HepG2 (cell line): ENCODE data around the gene CASR. TPM values are rescaled to one million over a fixed set of nuclear protein-coding genes. Genes with fewer than 3 reads are reported as not detected.

Source experiments
- ATAC-seq: fragments of 200-7000 bp; cut with Tn5 transposase; 3 replicates; pipeline ENCODE4 v1.9.1; 2020; ENCODE audit warnings: mild to moderate bottlenecking, moderate library complexity
- BruUV-seq: library from RNA; stranded (reverse); fragments of 400-500 nt; replicated peaks from 2 replicates; lab custom pipeline; 2021; lab: Mats Ljungman, UMichigan
- CTCF ChIA-PET: fragments of 300-600 bp; formaldehyde crosslinking; extraction: SDS; loops from one replicate; lab custom pipeline; 2021; ENCODE audit warnings: low total read pairs, inconsistent platforms, low intra/inter-chr PET ratio; lab: Yijun Ruan, JAX
- POLR2A ChIA-PET: fragments of 350-600 bp; sonication (Branson Sonifier 250); formaldehyde crosslinking; loops from one replicate; lab custom pipeline; 2020; ENCODE audit warnings: antibody characterized with exemption, inconsistent platforms; lab: Yijun Ruan, JAX
- DNase-seq: peaks from one replicate; pipeline ENCODE4 v3.0.0-alpha.2; 2015; ENCODE audit warnings: low spot score
- FAIRE-seq: peaks from 3 replicates; lab custom pipeline; 2011; peaks lifted over from hg19 to GRCh38; lab: Jason Lieb, UNC
- H2AFZ ChIP-seq: one replicate; pipeline ENCODE4 v1.6.1; 2011; ENCODE audit warnings: low read length, inconsistent platforms
- H3K27ac ChIP-seq: fragments of 300-600 bp; 3 replicates; pipeline ENCODE4 v1.8.0; 2011; ENCODE audit warnings: mixed run types, mild to moderate bottlenecking, mixed read lengths, low read length, inconsistent platforms; ENCODE audit not compliant: insufficient read depth; ENCODE audit errors: extremely low read length
- H3K27me3 ChIP-seq, 2 experiments: fragments of 200-600 bp in 1 of 2; 2 replicates in 1 of 2; 3 replicates in 1 of 2; pipeline versions ENCODE4 v1.6.0 to v1.8.0; 2011; ENCODE audit warnings: low read length in 2 of 2, mild to moderate bottlenecking in 2 of 2, moderate library complexity in 2 of 2, inconsistent platforms in 1 of 2; ENCODE audit not compliant: insufficient read depth in 2 of 2, control insufficient read depth in 1 of 2
- H3K36me3 ChIP-seq, 2 experiments: fragments of 200-600 bp in 1 of 2; replicated peaks in 1 of 2; 2 replicates in 1 of 2; 3 replicates in 1 of 2; pipeline versions ENCODE4 v1.5.1 to v1.8.0; 2011; ENCODE audit warnings: low read length in 2 of 2, inconsistent platforms in 1 of 2; ENCODE audit not compliant: insufficient read depth in 2 of 2, control insufficient read depth in 1 of 2
- H3K4me1 ChIP-seq: 2 replicates; pipeline ENCODE4 v1.5.1; 2012; ENCODE audit warnings: low read length, inconsistent platforms; ENCODE audit not compliant: insufficient read depth
- H3K4me2 ChIP-seq: 2 replicates; pipeline ENCODE4 v1.6.0; 2011; ENCODE audit warnings: low read depth, low read length, inconsistent platforms
- H3K4me3 ChIP-seq, 3 experiments: fragments of 200-600 bp in 1 of 3; sonication (generic), shearing (Covaris generic) in 1 of 3; replicated peaks in 1 of 3; 2 replicates each; pipeline ENCODE4 v1.5.1; 2011 to 2016; ENCODE audit warnings: low read length in 3 of 3, inconsistent platforms in 2 of 3, low read depth in 2 of 3, mild to moderate bottlenecking in 2 of 3, control low read depth in 1 of 3, mixed read lengths in 1 of 3; ENCODE audit not compliant: insufficient read depth in 1 of 3
- H3K79me2 ChIP-seq: one replicate; pipeline ENCODE4 v1.6.1; 2011; ENCODE audit warnings: low read length, inconsistent platforms; ENCODE audit not compliant: insufficient read depth
- H3K9ac ChIP-seq: 2 replicates; pipeline ENCODE4 v1.6.0; 2011; ENCODE audit warnings: mild to moderate bottlenecking, low read depth, low read length, inconsistent platforms; ENCODE audit not compliant: insufficient read depth
- H3K9me3 ChIP-seq: 2 replicates; pipeline ENCODE4 v1.5.1; 2012; ENCODE audit warnings: mild to moderate bottlenecking, low read length
- H4K20me1 ChIP-seq: 2 replicates; pipeline ENCODE4 v1.6.0; 2011; ENCODE audit warnings: inconsistent platforms, mild to moderate bottlenecking, low read length, moderate library complexity; ENCODE audit not compliant: insufficient read depth
- ATF7 ChIP-seq, 2 experiments: fragments of 450-650 bp in 1 of 2; sonication (generic) in 1 of 2; formaldehyde crosslinking in 1 of 2; IDR thresholded peaks; 2 replicates each; pipeline versions ENCODE4 v1.4.0 to v1.6.1; 2016 to 2020; ENCODE audit warnings: antibody characterized with exemption in 1 of 2, mild to moderate bottlenecking in 1 of 2, missing genetic modification reagents in 1 of 2
- CBX2 ChIP-seq, 2 experiments: fragments of 200-600 bp in 1 of 2; sonication (generic); formaldehyde crosslinking in 1 of 2; IDR thresholded peaks; 2 replicates each; pipeline versions ENCODE4 v1.7.0 to v1.8.1; 2018 to 2022; ENCODE audit warnings: low read depth in 2 of 2, low read length in 1 of 2, mild to moderate bottlenecking in 1 of 2, missing genetic modification reagents in 1 of 2
- FOXC1 ChIP-seq: sonication (generic); formaldehyde crosslinking; IDR thresholded peaks from 2 replicates; pipeline ENCODE4 v1.8.0; 2022; ENCODE audit warnings: mild to moderate bottlenecking, missing genetic modification reagents, borderline replicate concordance
- GZF1 ChIP-seq: sonication (generic); formaldehyde crosslinking; IDR thresholded peaks from 2 replicates; pipeline ENCODE4 v1.5.1; 2020; ENCODE audit warnings: mild to moderate bottlenecking, missing genetic modification reagents
- HCFC1 ChIP-seq: fragments of 150-350 bp; IDR thresholded peaks from 2 replicates; pipeline ENCODE4 v1.6.1; 2014; ENCODE audit warnings: low read depth, low read length
- HDAC6 ChIP-seq: fragments of 200-600 bp; sonication (generic); IDR thresholded peaks from 2 replicates; pipeline ENCODE4 v1.7.0; 2017; ENCODE audit warnings: mild to moderate bottlenecking, antibody characterized with exemption, low read length, low read depth
- KLF12 ChIP-seq: sonication (generic); formaldehyde crosslinking; IDR thresholded peaks from 2 replicates; pipeline ENCODE4 v1.4.0; 2020; ENCODE audit warnings: missing genetic modification reagents, borderline replicate concordance
- MBD4 ChIP-seq: IDR thresholded peaks from 2 replicates; pipeline ENCODE4 v1.6.1; 2012; ENCODE audit warnings: low read length, inconsistent platforms, borderline replicate concordance
- REL ChIP-seq: sonication (generic); formaldehyde crosslinking; conservative IDR thresholded peaks from 2 replicates; pipeline ENCODE4 v1.8.0; 2022; ENCODE audit warnings: mild to moderate bottlenecking, missing genetic modification reagents, moderate library complexity
- SKI ChIP-seq: fragments of 450-650 bp; IDR thresholded peaks from one replicate; pipeline ENCODE4 v1.6.1; 2018; ENCODE audit warnings: mild to moderate bottlenecking; ENCODE audit not compliant: partially characterized antibody
- TBX3 ChIP-seq: fragments of 450-650 bp; IDR thresholded peaks from 2 replicates; pipeline ENCODE4 v1.6.1; 2017; ENCODE audit warnings: antibody characterized with exemption, mild to moderate bottlenecking, inconsistent platforms, borderline replicate concordance
- ZBTB3 ChIP-seq: sonication (generic); formaldehyde crosslinking; IDR thresholded peaks from 2 replicates; pipeline ENCODE4 v1.4.0; 2020; ENCODE audit warnings: low read depth, mild to moderate bottlenecking, moderate library complexity, missing genetic modification reagents, borderline replicate concordance
- ZNF446 ChIP-seq: sonication (generic); formaldehyde crosslinking; IDR thresholded peaks from 2 replicates; pipeline ENCODE4 v1.5.0; 2020; ENCODE audit warnings: mild to moderate bottlenecking, missing genetic modification reagents
- ZNF510 ChIP-seq: sonication (generic); formaldehyde crosslinking; IDR thresholded peaks from 2 replicates; pipeline ENCODE4 v1.4.0; 2020; ENCODE audit warnings: low read depth, mild to moderate bottlenecking, missing genetic modification reagents
- ZNF550 ChIP-seq: sonication (generic); formaldehyde crosslinking; IDR thresholded peaks from 2 replicates; pipeline ENCODE4 v1.4.0; 2020; ENCODE audit warnings: mild to moderate bottlenecking, missing genetic modification reagents, borderline replicate concordance
- WGBS: methylation state at CpG from one replicate; pipeline ENCODE4 v1.1.6; 2017; ENCODE audit warnings: low lambda C conversion rate; 5-methylcytosine and 5-hydroxymethylcytosine counted together
- in situ Hi-C: cut with HindIII; loops from 2 replicates; pipeline ENCODE4 v1.10.0; 2017; ENCODE audit warnings: low pct_unique_long_range_greater_than_20kb; ENCODE audit not compliant: extremely low pct_ligation_motif_present
- intact Hi-C: fragments of 100-400 bp; cut with micrococcal nuclease; formaldehyde crosslinking; loops from one replicate; pipeline ENCODE4 v1.10.0; 2022; ENCODE audit not compliant: unreplicated experiment
- polyA plus RNA-seq, 8 experiments: library from polyadenylated mRNA; depleted of rRNA in 3 of 8; stranded (reverse) in 7 of 8; unstranded in 1 of 8; fragments of >200 nt; fragmentation: Illumina TruSeq in 4 of 8; extraction: Trizol in 4 of 8; gene quantifications; 2 replicates each; pipeline versions ENCODE4 v1.2.1 to v1.2.3, GENCODE V29; 2011 to 2016; ENCODE audit warnings: low read depth in 4 of 8, missing spikeins in 1 of 8, mixed read lengths in 1 of 8; ENCODE audit not compliant: insufficient read depth in 1 of 8
- total RNA-seq, 5 experiments: library from RNA; depleted of rRNA; stranded (reverse); fragments of >200 nt; fragmentation: Illumina TruSeq; extraction: Trizol; gene quantifications; 2 replicates each; pipeline ENCODE4 v1.2.3, GENCODE V29; 2016; ENCODE audit warnings: low read depth in 1 of 5
- TF ChIP-seq, protein P1 (sequence below): sonication (generic); formaldehyde crosslinking; IDR thresholded peaks from 2 replicates; pipeline ENCODE4 v1.8.0; 2022; ENCODE audit warnings: missing genetic modification reagents, mild to moderate bottlenecking, inconsistent platforms, borderline replicate concordance
- TF ChIP-seq, protein P2 (sequence below): sonication (generic); formaldehyde crosslinking; IDR thresholded peaks from 2 replicates; pipeline ENCODE4 v1.5.0; 2020; ENCODE audit warnings: mild to moderate bottlenecking, missing genetic modification reagents

The CASR gene
- total and polyA plus RNA-seq, 2 of the 13 experiments (the other 11 are each of a cell fraction or from before 2014, with no cell fraction given): not detected

DNA sequence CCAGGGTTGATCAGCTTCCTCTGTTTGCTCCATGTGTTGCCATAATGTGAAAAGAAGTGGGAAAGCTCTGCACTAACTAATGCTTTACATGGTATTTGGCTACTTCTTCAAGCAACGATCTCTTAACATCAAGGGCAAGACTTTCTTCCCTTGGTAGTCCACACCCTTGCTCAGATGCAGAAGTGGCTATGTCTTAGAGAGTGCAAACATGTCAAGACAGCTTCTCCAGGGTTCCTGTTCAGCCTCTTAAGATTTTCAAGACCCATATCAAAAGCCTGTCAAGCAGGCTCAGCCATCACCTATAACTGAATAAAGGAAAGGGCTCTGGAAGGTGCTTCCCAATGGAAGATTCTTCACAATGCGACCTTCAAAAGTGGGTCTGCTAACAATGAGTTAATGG is 76.7 kb downstream of the CASR start (continued):
- no peak for TF ChIP-seq KLF12 (CRISPR knock-in tag)
- no peak for TF ChIP-seq SKI
- TF ChIP-seq FOXC1 (CRISPR knock-in tag): no peak
- no peak for TF ChIP-seq CBX2 (IDR thresholded peaks at IDR 0.05; ENCODE audit: low read depth, low read length)
- TF ChIP-seq CBX2 (CRISPR knock-in tag; IDR thresholded peaks at IDR 0.05; ENCODE audit: low read depth): no peak
- no peak for TF ChIP-seq ZNF550 (CRISPR knock-in tag)
- TF ChIP-seq, protein P1, sequence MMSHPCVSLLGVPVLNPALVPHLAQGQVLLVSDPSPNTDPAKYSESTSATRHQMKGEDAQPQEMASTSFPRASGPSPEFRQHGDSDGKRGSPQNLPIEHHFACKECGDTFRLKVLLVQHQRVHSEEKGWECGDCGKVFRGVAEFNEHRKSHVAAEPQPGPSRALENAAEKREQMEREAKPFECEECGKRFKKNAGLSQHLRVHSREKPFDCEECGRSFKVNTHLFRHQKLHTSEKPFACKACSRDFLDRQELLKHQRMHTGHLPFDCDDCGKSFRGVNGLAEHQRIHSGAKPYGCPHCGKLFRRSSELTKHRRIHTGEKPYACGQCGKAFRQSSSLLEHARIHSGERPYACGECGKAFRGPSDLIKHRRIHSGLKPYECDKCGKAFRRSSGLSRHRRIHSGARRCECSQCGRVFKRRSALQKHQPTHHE (CRISPR knock-in tag): no peak
- TF ChIP-seq TBX3: no peak
- TF ChIP-seq, all 625 proteins: peak for 0

DNA sequence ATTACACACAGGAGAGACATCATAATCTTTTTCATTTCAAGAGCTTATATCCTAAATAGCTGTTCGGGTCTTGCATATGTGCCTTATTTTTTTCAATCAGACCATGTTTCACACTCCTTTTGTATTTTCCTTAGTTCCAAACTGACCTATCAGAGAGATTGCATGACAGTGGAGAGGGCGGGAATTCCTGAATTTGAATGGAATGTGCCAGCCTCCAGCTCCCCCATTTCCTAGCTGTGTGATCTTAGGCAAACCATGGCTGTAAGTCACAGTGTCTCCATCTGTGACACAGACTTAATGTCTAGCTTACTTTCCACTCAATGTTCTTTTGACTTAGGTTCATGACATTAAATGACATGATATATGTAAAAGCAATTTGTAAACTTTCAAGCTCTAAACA is 79.6 kb downstream of the CASR start:
- Histone ChIP-seq H2AFZ (no peak overlapping the region), H3K27me3 (peaks cover 0 to 15% of the 10 kb centered on the region in 2 experiments; a peak in 3 of 5 replicates), H3K27ac (no peak overlapping the region), H3K4me3 (no peak overlapping the region), H3K4me1 (no peaks in the 10 kb centered on the region), H4K20me1 (no peaks in the 10 kb centered on the region), H3K4me2 (no peak overlapping the region), H3K9ac (no peak overlapping the region), H3K79me2 (no peaks in the 10 kb centered on the region), H3K36me3 (no peaks in the 10 kb centered on the region), H3K9me3 (no peaks in the 10 kb centered on the region)
- ChIA-PET CTCF (no interaction called here), POLR2A (no interaction called here)
- in situ Hi-C loops (no loop called here), intact Hi-C loops (no loop called here)
- BruUV-seq: no TSS peak
- no peak for FAIRE-seq
- no peak for ATAC-seq
- no peak for DNase-seq
- WGBS: 3% methylated on average over 2 of the region's 2 CpGs
- no peak for TF ChIP-seq ZNF446 (CRISPR knock-in tag)
- no peak for TF ChIP-seq REL (CRISPR knock-in tag)
- no peak for TF ChIP-seq ZBTB3 (CRISPR knock-in tag)
- TF ChIP-seq HDAC6: no peak
- TF ChIP-seq ATF7 (IDR thresholded peaks at IDR 0.05): no peak
- no peak for TF ChIP-seq ATF7 (CRISPR knock-in tag; IDR thresholded peaks at IDR 0.05)
- no peak for TF ChIP-seq MBD4
- TF ChIP-seq GZF1 (CRISPR knock-in tag): no peak
- TF ChIP-seq, protein P2, sequence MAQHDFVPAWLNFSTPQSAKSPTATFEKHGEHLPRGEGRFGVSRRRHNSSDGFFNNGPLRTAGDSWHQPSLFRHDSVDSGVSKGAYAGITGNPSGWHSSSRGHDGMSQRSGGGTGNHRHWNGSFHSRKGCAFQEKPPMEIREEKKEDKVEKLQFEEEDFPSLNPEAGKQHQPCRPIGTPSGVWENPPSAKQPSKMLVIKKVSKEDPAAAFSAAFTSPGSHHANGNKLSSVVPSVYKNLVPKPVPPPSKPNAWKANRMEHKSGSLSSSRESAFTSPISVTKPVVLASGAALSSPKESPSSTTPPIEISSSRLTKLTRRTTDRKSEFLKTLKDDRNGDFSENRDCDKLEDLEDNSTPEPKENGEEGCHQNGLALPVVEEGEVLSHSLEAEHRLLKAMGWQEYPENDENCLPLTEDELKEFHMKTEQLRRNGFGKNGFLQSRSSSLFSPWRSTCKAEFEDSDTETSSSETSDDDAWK (CRISPR knock-in tag): no peak
- TF ChIP-seq ZNF510 (CRISPR knock-in tag): no peak
- TF ChIP-seq HCFC1: no peak
